Measurements from ENCODE around the gene RALGPS2. TPM values are rescaled to one million over a fixed set of nuclear protein-coding genes. Genes with fewer than 3 reads are reported as not detected.

The RALGPS2 gene
- total and polyA plus RNA-seq, 2 of the 13 experiments (the other 11 are each of a cell fraction or from before 2014, with no cell fraction given), result 15.6 to 36.0 TPM

DNA sequence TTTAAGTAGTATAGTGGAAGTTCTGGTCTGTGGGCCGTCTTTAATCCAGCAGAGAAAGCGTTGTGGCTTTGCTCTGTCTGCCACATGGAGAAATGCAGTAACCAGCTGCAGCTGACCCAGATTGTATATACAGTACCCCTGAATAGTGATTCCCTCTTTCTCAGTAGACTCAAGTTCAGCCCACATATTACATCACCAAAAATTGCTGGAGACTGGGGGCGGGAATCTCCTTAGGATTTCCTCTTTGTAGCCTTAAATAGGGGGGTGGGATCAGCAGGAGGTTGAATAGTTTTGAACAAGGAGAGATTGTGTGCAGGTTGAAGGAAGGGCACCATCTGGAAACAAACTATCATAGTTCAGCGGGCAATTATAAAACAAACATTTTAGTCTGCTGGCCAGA lies 145.9 kb downstream of the RALGPS2 start, which contains the start of gene ANGPTL1 (continued):
- TF ChIP-seq ZGPAT (CRISPR knock-in tag; IDR thresholded peaks at IDR 0.05), result peak; percentile 22
- 0 out of 2 replicates have a peak, but pooled peaks have one; percentile 25 for TF ChIP-seq NCOA2 (CRISPR knock-in tag; IDR thresholded peaks at IDR 0.05)
- TF ChIP-seq POLR2G (IDR thresholded peaks at IDR 0.05; ENCODE audit: low read depth, low read length), result peak; percentile 28; the same call in 1 of the 2 replicates
- TF ChIP-seq GZF1 (CRISPR knock-in tag; IDR thresholded peaks at IDR 0.05), result no peak
- no peak for TF ChIP-seq FOSL1 (CRISPR knock-in tag; IDR thresholded peaks at IDR 0.05; ENCODE audit: borderline replicate concordance)
- no peak for TF ChIP-seq ZNF780A (CRISPR knock-in tag; IDR thresholded peaks at IDR 0.05)
- TF ChIP-seq ZSCAN21 (CRISPR knock-in tag; IDR thresholded peaks at IDR 0.05; ENCODE audit: borderline replicate concordance), result no peak
- peak in 1 of 2 experiments; percentile 65; a peak in 2 of 4 replicates for TF ChIP-seq EP300 (IDR thresholded peaks at IDR 0.05; ENCODE audit: low read depth in 2 of 2, low read length in 2 of 2)
- TF ChIP-seq EP300 (CRISPR knock-in tag; IDR thresholded peaks at IDR 0.05; ENCODE audit: borderline replicate concordance), result no peak
- TF ChIP-seq SAP130 (CRISPR knock-in tag; IDR thresholded peaks at IDR 0.05; ENCODE audit: low read depth), result peak; percentile 26
- TF ChIP-seq NFE2 (CRISPR knock-in tag; IDR thresholded peaks at IDR 0.05), result no peak

DNA sequence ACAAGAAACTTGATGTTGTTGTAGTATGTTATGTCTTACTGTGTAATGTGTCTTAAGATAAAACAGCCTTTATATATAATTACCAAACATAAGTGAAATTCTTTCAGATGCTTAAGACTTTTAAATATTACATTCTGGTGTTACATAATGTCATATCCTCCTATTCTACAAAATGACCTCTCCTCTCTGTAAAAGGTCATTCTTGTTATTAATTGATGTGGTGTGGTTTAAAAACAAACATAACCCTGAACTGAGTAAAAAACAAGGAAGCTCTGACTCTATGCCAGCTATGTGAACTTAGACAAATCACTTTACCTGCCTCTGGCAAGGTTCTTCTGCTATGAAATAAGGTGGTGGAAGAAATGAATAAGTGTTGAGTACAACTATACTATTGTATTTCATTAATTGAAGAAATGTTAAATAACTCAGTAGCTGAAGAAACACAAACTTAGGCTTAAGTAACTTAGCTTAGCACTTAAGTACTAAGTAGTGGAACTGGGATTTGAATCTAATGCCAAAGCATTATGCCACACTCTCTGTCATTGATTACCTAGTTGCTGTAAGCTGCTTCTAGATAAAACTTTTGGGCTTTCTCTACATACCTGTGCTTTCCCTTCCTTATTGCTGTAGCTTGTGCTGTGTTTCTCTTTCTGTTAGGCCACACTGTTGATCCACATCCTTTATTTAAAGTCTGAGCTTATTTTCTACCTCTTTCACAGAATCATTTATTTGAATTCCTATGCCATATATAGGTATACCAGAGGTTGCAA lies 146.7 kb downstream of the RALGPS2 start:
- Histone ChIP-seq H2AFZ (ENCODE audit: low read length) (no peak overlapping the region), H3K4me3 (replicated peaks in 1 of 3; ENCODE audit: insufficient read depth in 1 of 3, low read depth in 2 of 3, low read length in 3 of 3) (peak overlapping the region in 1 of 3 experiments; percentile 46; a peak in 2 of 6 replicates), H3K9me3 (ENCODE audit: low read length) (no peaks in the 10 kb centered on the region), H3K27me3 (ENCODE audit: control insufficient read depth in 1 of 2, insufficient read depth in 2 of 2, low read length in 2 of 2) (no peaks in the 10 kb centered on the region), H3K79me2 (ENCODE audit: insufficient read depth, low read length) (peaks cover 19% of the 10 kb centered on the region), H3K9ac (ENCODE audit: insufficient read depth, low read depth, low read length) (peak overlapping the region; percentile 16; the same call in 1 of the 2 replicates), H3K4me1 (ENCODE audit: insufficient read depth, low read length) (peaks cover 50% of the 10 kb centered on the region), H3K4me2 (ENCODE audit: low read depth, low read length) (peak overlapping the region; percentile 75), H3K36me3 (replicated peaks in 1 of 2; ENCODE audit: control insufficient read depth in 1 of 2, insufficient read depth in 2 of 2, low read length in 2 of 2) (0 out of 5 replicates have a peak, but pooled peaks cover 0 to 4% of the 10 kb centered on the region in 2 experiments), H3K27ac (ENCODE audit: extremely low read length, insufficient read depth, low read length) (peak overlapping the region; percentile 63), H4K20me1 (ENCODE audit: insufficient read depth, low read length) (no peaks in the 10 kb centered on the region; the same call in 1 of the 2 replicates)
- intact Hi-C loops (cut with micrococcal nuclease; ENCODE audit: unreplicated experiment) (loop anchor here (2.0 to 10.0 kb wide), 4 partner anchors 45 to 327 kb away; no protein-coding TSS in a partner anchor), in situ Hi-C loops (cut with HindIII; ENCODE audit: extremely low pct_ligation_motif_present, low pct_unique_long_range_greater_than_20kb) (no loop called here)
- ChIA-PET CTCF (ENCODE audit: low intra/inter-chr PET ratio, low total read pairs) (no interaction called here), POLR2A (interaction anchor here (0.9 to 1.1 kb wide), 4 partner anchors 10 to 329 kb away, joined by 3 to 4 read pairs (median 4); no protein-coding TSS in a partner anchor)
- FAIRE-seq (no peak), DNase-seq (ENCODE audit: low spot score) (peak; percentile 73), ATAC-seq (peak; percentile 85)
- BruUV-seq (replicated peaks), result no TSS peak
- TF ChIP-seq STAT6 (CRISPR knock-in tag; IDR thresholded peaks at IDR 0.05; ENCODE audit: borderline replicate concordance), result no peak
- TF ChIP-seq HNF4A (CRISPR knock-in tag; IDR thresholded peaks at IDR 0.05), result 0 out of 2 replicates have a peak, but pooled peaks have one; percentile 26
- TF ChIP-seq ZNF713 (CRISPR knock-in tag; IDR thresholded peaks at IDR 0.05), result no peak
- TF ChIP-seq RFXANK (CRISPR knock-in tag; IDR thresholded peaks at IDR 0.05), result no peak
- TF ChIP-seq ZNF549 (CRISPR knock-in tag; IDR thresholded peaks at IDR 0.05), result no peak
- peak; percentile 55; the same call in 1 of the 2 replicates for TF ChIP-seq GATAD2A (CRISPR knock-in tag; IDR thresholded peaks at IDR 0.05)
- TF ChIP-seq ZNF3 (CRISPR knock-in tag; IDR thresholded peaks at IDR 0.05), result no peak
- TF ChIP-seq PHF8 (CRISPR knock-in tag; IDR thresholded peaks at IDR 0.05), result no peak

Measured in HepG2 (cell line).